HepG2 (cell line): Measurements from ENCODE around the gene CFAP99.

Experiments
- EP300 ChIP-seq, 3 experiments: sonication (generic) in 1 of 3; formaldehyde crosslinking in 1 of 3; IDR thresholded peaks; 2 replicates each; pipeline versions ENCODE4 v1.5.1 to v1.6.1; 2011 to 2020; ENCODE audit warnings: low read depth in 2 of 3, low read length in 2 of 3, borderline replicate concordance in 1 of 3, improper control_type of control experiment in 1 of 3, mild to moderate bottlenecking in 1 of 3, missing genetic modification reagents in 1 of 3, moderate library complexity in 1 of 3
- SETDB1 ChIP-seq: sonication (generic); formaldehyde crosslinking; IDR thresholded peaks from 2 replicates; pipeline ENCODE4 v1.5.1; 2020; ENCODE audit warnings: missing genetic modification reagents, mild to moderate bottlenecking, borderline replicate concordance
- SMAD3 ChIP-seq: sonication (generic); formaldehyde crosslinking; IDR thresholded peaks from 2 replicates; pipeline ENCODE4 v1.4.0; 2020; ENCODE audit warnings: missing genetic modification reagents
- ZNF343 ChIP-seq: sonication (generic); formaldehyde crosslinking; IDR thresholded peaks from 2 replicates; pipeline ENCODE4 v1.4.0; 2020; ENCODE audit warnings: mild to moderate bottlenecking, missing genetic modification reagents
- TF ChIP-seq, protein P1 (sequence below): sonication (generic); formaldehyde crosslinking; IDR thresholded peaks from 2 replicates; pipeline ENCODE4 v1.5.0; 2020; ENCODE audit warnings: mild to moderate bottlenecking, missing genetic modification reagents, moderate library complexity
- TF ChIP-seq, protein P2 (sequence below): IDR thresholded peaks from 2 replicates; pipeline ENCODE4 v1.6.1; 2016; ENCODE audit warnings: missing compliant biosample characterization, missing genetic modification reagents, borderline replicate concordance

DNA sequence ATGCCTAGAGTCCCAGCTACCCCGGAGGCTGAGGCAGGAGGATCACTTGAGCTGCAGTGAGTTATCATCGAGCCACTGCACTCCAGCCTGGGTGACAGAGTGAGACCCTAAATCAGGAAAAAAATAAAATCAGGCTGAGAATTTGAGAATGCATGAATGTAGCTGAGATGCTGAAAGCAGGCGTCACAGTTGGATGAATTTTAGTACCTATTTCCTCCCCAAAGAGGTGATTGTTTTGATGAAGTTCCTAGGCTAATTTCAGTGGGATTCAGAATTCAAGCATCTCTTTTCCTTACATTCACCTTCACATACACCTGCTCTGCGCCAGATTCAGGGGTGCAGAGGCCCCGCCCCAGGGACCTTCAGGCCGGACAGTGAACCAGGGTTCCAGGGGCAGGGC lies 3.2 kb downstream of the CFAP99 start:
- no peak for TF ChIP-seq EP300 (IDR thresholded peaks at IDR 0.05; ENCODE audit: low read depth in 2 of 2, low read length in 2 of 2)
- no peak for TF ChIP-seq EP300 (CRISPR knock-in tag; IDR thresholded peaks at IDR 0.05; ENCODE audit: borderline replicate concordance)
- TF ChIP-seq, protein P1, sequence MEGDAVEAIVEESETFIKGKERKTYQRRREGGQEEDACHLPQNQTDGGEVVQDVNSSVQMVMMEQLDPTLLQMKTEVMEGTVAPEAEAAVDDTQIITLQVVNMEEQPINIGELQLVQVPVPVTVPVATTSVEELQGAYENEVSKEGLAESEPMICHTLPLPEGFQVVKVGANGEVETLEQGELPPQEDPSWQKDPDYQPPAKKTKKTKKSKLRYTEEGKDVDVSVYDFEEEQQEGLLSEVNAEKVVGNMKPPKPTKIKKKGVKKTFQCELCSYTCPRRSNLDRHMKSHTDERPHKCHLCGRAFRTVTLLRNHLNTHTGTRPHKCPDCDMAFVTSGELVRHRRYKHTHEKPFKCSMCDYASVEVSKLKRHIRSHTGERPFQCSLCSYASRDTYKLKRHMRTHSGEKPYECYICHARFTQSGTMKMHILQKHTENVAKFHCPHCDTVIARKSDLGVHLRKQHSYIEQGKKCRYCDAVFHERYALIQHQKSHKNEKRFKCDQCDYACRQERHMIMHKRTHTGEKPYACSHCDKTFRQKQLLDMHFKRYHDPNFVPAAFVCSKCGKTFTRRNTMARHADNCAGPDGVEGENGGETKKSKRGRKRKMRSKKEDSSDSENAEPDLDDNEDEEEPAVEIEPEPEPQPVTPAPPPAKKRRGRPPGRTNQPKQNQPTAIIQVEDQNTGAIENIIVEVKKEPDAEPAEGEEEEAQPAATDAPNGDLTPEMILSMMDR (CRISPR knock-in tag), result no peak
- TF ChIP-seq, protein P2, sequence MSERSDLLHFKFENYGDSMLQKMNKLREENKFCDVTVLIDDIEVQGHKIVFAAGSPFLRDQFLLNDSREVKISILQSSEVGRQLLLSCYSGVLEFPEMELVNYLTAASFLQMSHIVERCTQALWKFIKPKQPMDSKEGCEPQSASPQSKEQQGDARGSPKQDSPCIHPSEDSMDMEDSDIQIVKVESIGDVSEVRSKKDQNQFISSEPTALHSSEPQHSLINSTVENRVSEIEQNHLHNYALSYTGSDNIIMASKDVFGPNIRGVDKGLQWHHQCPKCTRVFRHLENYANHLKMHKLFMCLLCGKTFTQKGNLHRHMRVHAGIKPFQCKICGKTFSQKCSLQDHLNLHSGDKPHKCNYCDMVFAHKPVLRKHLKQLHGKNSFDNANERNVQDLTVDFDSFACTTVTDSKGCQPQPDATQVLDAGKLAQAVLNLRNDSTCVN (CRISPR knock-in tag), result no peak
- TF ChIP-seq ZNF343 (CRISPR knock-in tag), result no peak
- no peak for TF ChIP-seq SETDB1
- TF ChIP-seq SMAD3, result no peak
